SK-N-SH (cell line): Measurements from ENCODE around the gene INKA1. TPM values are rescaled to one million over a fixed set of nuclear protein-coding genes. Genes with fewer than 3 reads are reported as not detected.

Experiments
- CTCF ChIA-PET: fragments of 300-600, 350-600 bp; formaldehyde crosslinking; extraction: SDS; loops from one replicate; lab custom pipeline; 2021; lab: Yijun Ruan, JAX
- POLR2A ChIA-PET: fragments of 350-600 bp; sonication (Branson Sonifier 250); formaldehyde crosslinking; extraction: SDS; loops from one replicate; lab custom pipeline; 2020; ENCODE audit warnings: antibody characterized with exemption, inconsistent platforms; lab: Yijun Ruan, JAX
- DNase-seq: peaks from one replicate; pipeline ENCODE4 v3.0.0; 2012
- H2AFZ ChIP-seq: fragments of 200-600 bp; sonication (generic); 2 replicates; pipeline ENCODE4 v1.8.1; 2016; ENCODE audit warnings: antibody characterized with exemption, mild to moderate bottlenecking, low read depth
- H3F3A ChIP-seq: fragments of 200-600 bp; sonication (generic); replicated peaks from 2 replicates; pipeline ENCODE3; 2016; ENCODE audit warnings: antibody characterized with exemption, mild to moderate bottlenecking; ENCODE audit not compliant: insufficient read depth
- H3K27ac ChIP-seq, 2 experiments: fragments of 200-500 bp in 1 of 2; fragments of 200-600 bp in 1 of 2; sonication (Bioruptor generic) in 1 of 2; sonication (generic), shearing (Covaris generic) in 1 of 2; 2 replicates each; pipeline versions ENCODE4 v1.5.1 to v1.6.1; 2014 to 2016; ENCODE audit warnings: low read depth in 2 of 2, inconsistent platforms in 1 of 2, low read length in 1 of 2, mild to moderate bottlenecking in 1 of 2, mixed read lengths in 1 of 2
- H3K27me3 ChIP-seq: fragments of 200-600 bp; sonication (generic), shearing (Covaris generic); 2 replicates; pipeline ENCODE4 v1.6.1; 2016; ENCODE audit warnings: mixed run types; ENCODE audit not compliant: insufficient read depth
- H3K36me3 ChIP-seq, 2 experiments: fragments of 200-500 bp in 1 of 2; fragments of 200-600 bp in 1 of 2; sonication (Bioruptor generic) in 1 of 2; sonication (generic) in 1 of 2; replicated peaks in 1 of 2; 2 replicates each; pipeline versions ENCODE3 to v1.5.1; 2014 to 2016; ENCODE audit warnings: low read length in 1 of 2, mild to moderate bottlenecking in 1 of 2; ENCODE audit not compliant: insufficient read depth in 2 of 2, control insufficient read depth in 1 of 2
- H3K4me1 ChIP-seq, 2 experiments: fragments of 200-500 bp in 1 of 2; fragments of 200-600 bp in 1 of 2; sonication (Bioruptor generic) in 1 of 2; sonication (generic), shearing (Covaris generic) in 1 of 2; 2 replicates each; pipeline versions ENCODE4 v1.5.1 to v1.6.1; 2014 to 2016; ENCODE audit warnings: low read depth in 1 of 2, low read length in 1 of 2, mixed run types in 1 of 2; ENCODE audit not compliant: insufficient read depth in 2 of 2, control insufficient read depth in 1 of 2
- H3K4me2 ChIP-seq: fragments of 200-600 bp; sonication (generic), shearing (Covaris generic); 2 replicates; pipeline ENCODE4 v1.6.1; 2017; ENCODE audit warnings: mixed run types
- H3K4me3 ChIP-seq, 2 experiments: fragments of 200-500 bp in 1 of 2; fragments of 200-600 bp in 1 of 2; sonication (Bioruptor generic) in 1 of 2; sonication (generic), shearing (Covaris generic) in 1 of 2; 2 replicates each; pipeline versions ENCODE4 v1.5.1 to v1.8.1; 2014 to 2016; ENCODE audit warnings: low read depth in 2 of 2, inconsistent platforms in 1 of 2, low read length in 1 of 2, mild to moderate bottlenecking in 1 of 2, mixed read lengths in 1 of 2, moderate library complexity in 1 of 2
- H3K79me2 ChIP-seq: fragments of 200-600 bp; sonication (generic); 2 replicates; pipeline ENCODE4 v1.8.1; 2017; ENCODE audit warnings: mild to moderate bottlenecking; ENCODE audit not compliant: insufficient read depth
- H3K9ac ChIP-seq: fragments of 200-600 bp; sonication (generic); 2 replicates; pipeline ENCODE4 v1.6.1; 2017; ENCODE audit warnings: mixed run types
- H3K9me2 ChIP-seq: fragments of 200-600 bp; sonication (generic); 2 replicates; pipeline ENCODE4 v1.6.1; 2017; ENCODE audit warnings: mixed run types
- H3K9me3 ChIP-seq: fragments of 200-600 bp; sonication (generic); 2 replicates; pipeline ENCODE4 v1.6.1; 2017; ENCODE audit warnings: mixed run types, mild to moderate bottlenecking, moderate library complexity
- H4K20me1 ChIP-seq: fragments of 200-600 bp; sonication (generic); 2 replicates; pipeline ENCODE4 v1.6.1; 2017; ENCODE audit warnings: mild to moderate bottlenecking, mixed run types; ENCODE audit not compliant: insufficient read depth
- CHD2 ChIP-seq: fragments of 150-350 bp; IDR thresholded peaks from 2 replicates; pipeline ENCODE4 v1.6.1; 2018; ENCODE audit warnings: low read length; ENCODE audit not compliant: partially characterized antibody
- EZH2phosphoT487 ChIP-seq: fragments of 200-600 bp; sonication (generic); IDR thresholded peaks from 2 replicates; pipeline ENCODE4 v1.6.1; 2017; ENCODE audit warnings: low read depth, mixed run types, mild to moderate bottlenecking, antibody characterized with exemption, moderate library complexity, borderline replicate concordance
- FOSL2 ChIP-seq: IDR thresholded peaks from 2 replicates; pipeline ENCODE4 v1.4.0; 2012; ENCODE audit warnings: low read depth, mild to moderate bottlenecking, moderate library complexity, borderline replicate concordance
- GATA2 ChIP-seq: sonication (generic); formaldehyde crosslinking; IDR thresholded peaks from 2 replicates; pipeline ENCODE4 v1.5.0; 2020; ENCODE audit warnings: mild to moderate bottlenecking, missing genetic modification reagents
- IRF3 ChIP-seq: fragments of 150-350 bp; IDR thresholded peaks from 2 replicates; pipeline ENCODE4 v1.6.1; 2016; ENCODE audit warnings: mild to moderate bottlenecking, low read depth, low read length
- REST ChIP-seq: IDR thresholded peaks from 2 replicates; pipeline ENCODE4 v1.6.1; 2012; ENCODE audit warnings: mild to moderate bottlenecking, low read depth, low read length, moderate library complexity
- RXRA ChIP-seq: IDR thresholded peaks from 2 replicates; pipeline ENCODE4 v1.4.0; 2012; ENCODE audit warnings: low read depth, mild to moderate bottlenecking, borderline replicate concordance
- TAF1 ChIP-seq: IDR thresholded peaks from 2 replicates; pipeline ENCODE4 v1.6.1; 2012; ENCODE audit warnings: low read depth, mild to moderate bottlenecking, low read length, moderate library complexity, borderline replicate concordance
- WGBS: methylation state at CpG from one replicate; pipeline ENCODE4 v1.1.6; 2017; ENCODE audit warnings: low lambda C conversion rate; 5-methylcytosine and 5-hydroxymethylcytosine counted together
- polyA plus RNA-seq, 3 experiments: library from polyadenylated mRNA; depleted of rRNA; stranded (reverse); fragments of >200 nt; gene quantifications; 2 replicates each; pipeline ENCODE4 v1.2.3, GENCODE V29; 2012
- TF ChIP-seq, protein P1 (sequence below): IDR thresholded peaks from 2 replicates; pipeline ENCODE4; 2012

Gene INKA1
- polyA plus RNA-seq, 1 of the 3 experiments (the other 2 are of a cell fraction) = 3.4 TPM

DNA sequence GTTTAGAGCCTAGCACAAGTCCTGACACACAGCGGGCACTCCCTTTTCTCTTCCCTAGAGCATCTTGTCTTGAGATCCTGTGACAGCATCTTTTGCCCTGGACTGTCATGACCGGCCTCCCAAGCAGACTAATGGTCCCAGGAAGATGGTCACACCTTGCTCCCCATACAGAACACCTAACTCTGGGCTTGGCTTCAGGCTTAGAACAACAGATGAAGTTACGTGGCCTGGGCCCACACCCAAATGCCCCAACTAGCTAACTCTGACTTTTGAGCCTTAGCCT is 15.9 kb upstream of the INKA1 start:
- Histone ChIP-seq H3K4me2 (peak overlapping the region; percentile 72), H3K4me3 (peak overlapping the region; percentile 35 to 68; a peak in 2 of 4 replicates)
- POLR2A ChIA-PET = no interaction called here

More for the DNA sequence above, 15.9 kb upstream of the INKA1 start:
- H3K4me1 ChIP-seq = peaks cover 5 to 6% of the 10 kb centered on the region in 2 experiments; a peak in 1 of 4 replicates
- CTCF ChIA-PET = interaction anchor here (1.2 to 3.3 kb wide), 2 partner anchors 15 to 119 kb away, joined by 4 to 23 read pairs; partner anchors contain the start of gene INKA1
- 77% methylated on average over 3 of the region's 3 CpGs for WGBS
- H3K79me2 ChIP-seq = peaks cover 42% of the 10 kb centered on the region
- no peaks in the 10 kb centered on the region for H3K9me3 ChIP-seq
- no peak for TF ChIP-seq RXRA
- TF ChIP-seq CHD2 = no peak
- no peak for TF ChIP-seq GATA2 (CRISPR knock-in tag)
- TF ChIP-seq TAF1 = no peak
- TF ChIP-seq EZH2phosphoT487 = no peak
- TF ChIP-seq, protein P1, sequence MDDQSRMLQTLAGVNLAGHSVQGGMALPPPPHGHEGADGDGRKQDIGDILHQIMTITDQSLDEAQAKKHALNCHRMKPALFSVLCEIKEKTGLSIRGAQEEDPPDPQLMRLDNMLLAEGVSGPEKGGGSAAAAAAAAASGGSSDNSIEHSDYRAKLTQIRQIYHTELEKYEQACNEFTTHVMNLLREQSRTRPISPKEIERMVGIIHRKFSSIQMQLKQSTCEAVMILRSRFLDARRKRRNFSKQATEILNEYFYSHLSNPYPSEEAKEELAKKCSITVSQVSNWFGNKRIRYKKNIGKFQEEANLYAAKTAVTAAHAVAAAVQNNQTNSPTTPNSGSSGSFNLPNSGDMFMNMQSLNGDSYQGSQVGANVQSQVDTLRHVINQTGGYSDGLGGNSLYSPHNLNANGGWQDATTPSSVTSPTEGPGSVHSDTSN = no peak
- no peak for TF ChIP-seq IRF3
- TF ChIP-seq FOSL2 = no peak
- no peak for TF ChIP-seq REST
- TF ChIP-seq, all 33 proteins: peak for 0
- Histone ChIP-seq H2AFZ (peak overlapping the region; percentile 91), H3K27me3 (no peaks in the 10 kb centered on the region), H3K9me2 (no peaks in the 10 kb centered on the region), H3K36me3 (peaks cover 0 to 17% of the 10 kb centered on the region in 2 experiments), H3F3A (no peaks in the 10 kb centered on the region), H4K20me1 (0 out of 2 replicates have a peak, but pooled peaks cover 4% of the 10 kb centered on the region), H3K9ac (peak overlapping the region; percentile 65; the same call in 1 of the 2 replicates), H3K27ac (peak overlapping the region; percentile 58 to 85; a peak in 2 of 4 replicates)
- DNase-seq = no peak
